ENCODE measurements around the gene ZC3H8. TPM values are rescaled to one million over a fixed set of nuclear protein-coding genes. Genes with fewer than 3 reads are reported as not detected.

The ZC3H8 gene
- total RNA-seq, 1 donor from 2014 or later = 4.2 TPM

- DNase-seq (ENCODE audit: low read depth in 2 of 2) = no peak
Observed at GRCh38 chr2:112164876-112165275, 90.0 kb downstream of the ZC3H8 start.

GRCh38 chr2:112163541-112163981 lies 91.3 kb downstream of the ZC3H8 start:
- DNase-seq (ENCODE audit: low read depth in 2 of 2) = no peak

GRCh38 chr2:112162956-112163355 lies 91.9 kb downstream of the ZC3H8 start:
- DNase-seq (ENCODE audit: low read depth in 2 of 2) = no peak

- no peak for DNase-seq (ENCODE audit: low read depth in 2 of 2)
Observed at GRCh38 chr2:112162341-112162740, 92.5 kb downstream of the ZC3H8 start.

Other genes starting within 250 kb of the ZC3H8 start
- gene TMEM87B, start 199.8 kb downstream of the ZC3H8 start, total RNA-seq = 24.2 and 32.3 TPM in 2 replicates
- gene FBLN7, start 116.7 kb downstream of the ZC3H8 start, total RNA-seq = 0.87 and 2.2 TPM in 2 replicates
- 1.2 and 1.5 TPM in 2 replicates for gene ZC3H6, start 20.6 kb upstream of the ZC3H8 start, total RNA-seq
- 2.4 and 7.1 TPM in 2 replicates for gene RGPD8, start 178.6 kb upstream of the ZC3H8 start, total RNA-seq
- gene TTL, start 227.1 kb upstream of the ZC3H8 start, total RNA-seq = 5.8 and 9.2 TPM in 2 replicates